ENCODE results near the gene CD63. TPM values are rescaled to one million over a fixed set of nuclear protein-coding genes. Genes with fewer than 3 reads are reported as not detected.

CD63 gene
- total RNA-seq, 1 experiment from 2014 or later = 552 TPM

GRCh38 chr12:55703288-55703687 is 25.5 kb downstream of the CD63 start:
- H3K36me3 Mint-ChIP-seq (ENCODE audit: insufficient read depth, unreplicated experiment) = no peaks in the 10 kb centered on the region
- intact Hi-C loops (cut with micrococcal nuclease) = no loop called here
- H3K9me3 Mint-ChIP-seq (ENCODE audit: unreplicated experiment) = no peaks in the 10 kb centered on the region
- H3K4me3 Mint-ChIP-seq (ENCODE audit: unreplicated experiment) = no peak overlapping the region
- H3K4me1 Mint-ChIP-seq (ENCODE audit: insufficient read depth, unreplicated experiment) = peaks cover 10% of the 10 kb centered on the region
- TF ChIP-seq CTCF (IDR thresholded peaks at IDR 0.05; ENCODE audit: unreplicated experiment) = no peak
- no peak overlapping the region for H3K27ac Mint-ChIP-seq (ENCODE audit: low read depth, unreplicated experiment)
- no peak for DNase-seq (ENCODE audit: unreplicated experiment)
- CTCF ChIA-PET = no interaction called here
- BruUV-seq (replicated peaks) = no TSS peak
- peaks cover 17% of the 10 kb centered on the region for H3K27me3 Mint-ChIP-seq (ENCODE audit: insufficient read depth, unreplicated experiment)
- POLR2A ChIA-PET = no interaction called here

- ChIA-PET POLR2A (no interaction called here), CTCF (no interaction called here)
- Mint-ChIP-seq H3K27me3 (ENCODE audit: insufficient read depth, unreplicated experiment) (peaks cover 14% of the 10 kb centered on the region), H3K9me3 (ENCODE audit: unreplicated experiment) (no peaks in the 10 kb centered on the region), H3K36me3 (ENCODE audit: insufficient read depth, unreplicated experiment) (no peaks in the 10 kb centered on the region), H3K4me3 (ENCODE audit: unreplicated experiment) (no peak overlapping the region), H3K27ac (ENCODE audit: low read depth, unreplicated experiment) (no peak overlapping the region), H3K4me1 (ENCODE audit: insufficient read depth, unreplicated experiment) (peaks cover 7% of the 10 kb centered on the region)
- TF ChIP-seq CTCF (IDR thresholded peaks at IDR 0.05; ENCODE audit: unreplicated experiment) = no peak
- no peak for DNase-seq (ENCODE audit: unreplicated experiment)
- intact Hi-C loops (cut with micrococcal nuclease) = no loop called here
- no TSS peak for BruUV-seq (replicated peaks)
Measured at GRCh38 chr12:55702861-55703260, 25.9 kb downstream of the CD63 start.

GRCh38 chr12:55700255-55701018 is 28.4 kb downstream of the CD63 start:
- intact Hi-C loops (cut with micrococcal nuclease) = no loop called here
- no peak overlapping the region for H3K4me3 Mint-ChIP-seq (ENCODE audit: unreplicated experiment)
- no peak overlapping the region for H3K27ac Mint-ChIP-seq (ENCODE audit: low read depth, unreplicated experiment)
- no peaks in the 10 kb centered on the region for H3K9me3 Mint-ChIP-seq (ENCODE audit: unreplicated experiment)
- no TSS peak for BruUV-seq (replicated peaks)
- peaks cover 26% of the 10 kb centered on the region for H3K27me3 Mint-ChIP-seq (ENCODE audit: insufficient read depth, unreplicated experiment)
- no peak for TF ChIP-seq CTCF (IDR thresholded peaks at IDR 0.05; ENCODE audit: unreplicated experiment)
- no peaks in the 10 kb centered on the region for H3K36me3 Mint-ChIP-seq (ENCODE audit: insufficient read depth, unreplicated experiment)
- ChIA-PET CTCF (interaction anchor here (1.2 kb wide), 1 partner anchor 44 kb away, joined by 3 read pairs; no protein-coding TSS in a partner anchor), POLR2A (no interaction called here)
- H3K4me1 Mint-ChIP-seq (ENCODE audit: insufficient read depth, unreplicated experiment) = peaks cover 7% of the 10 kb centered on the region
- peak; percentile 81 for DNase-seq (ENCODE audit: unreplicated experiment)

GRCh38 chr12:55699471-55700055 is 29.2 kb downstream of the CD63 start:
- Mint-ChIP-seq H3K4me3 (ENCODE audit: unreplicated experiment) (no peak overlapping the region), H3K9me3 (ENCODE audit: unreplicated experiment) (no peaks in the 10 kb centered on the region), H3K4me1 (ENCODE audit: insufficient read depth, unreplicated experiment) (peaks cover 7% of the 10 kb centered on the region), H3K27me3 (ENCODE audit: insufficient read depth, unreplicated experiment) (peaks cover 26% of the 10 kb centered on the region), H3K27ac (ENCODE audit: low read depth, unreplicated experiment) (no peak overlapping the region), H3K36me3 (ENCODE audit: insufficient read depth, unreplicated experiment) (no peaks in the 10 kb centered on the region)
- intact Hi-C loops (cut with micrococcal nuclease) = no loop called here
- DNase-seq (ENCODE audit: unreplicated experiment) = no peak
- no peak for TF ChIP-seq CTCF (IDR thresholded peaks at IDR 0.05; ENCODE audit: unreplicated experiment)
- ChIA-PET CTCF (interaction anchor here (1.2 kb wide), 1 partner anchor 43 kb away, joined by 3 read pairs; no protein-coding TSS in a partner anchor), POLR2A (no interaction called here)
- no TSS peak for BruUV-seq (replicated peaks)

Measured in MCF 10A (cell line).